Measurements from ENCODE around the gene PABPN1. TPM values are rescaled to one million over a fixed set of nuclear protein-coding genes. Genes with fewer than 3 reads are reported as not detected.

The PABPN1 gene
- total RNA-seq, 1 experiment from 2014 or later = 126 TPM

Other genes with a start within 250 kb of the PABPN1 start
- gene ACIN1, start 226.3 kb upstream of the PABPN1 start, total RNA-seq (2014; rRNA removed; shearing (Covaris generic); ENCODE audit: low replicate concordance) = 125 and 159 TPM in 2 replicates
- 52.6 and 69.3 TPM in 2 replicates for gene C14orf119, start 226.0 kb upstream of the PABPN1 start, total RNA-seq (2014; rRNA removed; shearing (Covaris generic); ENCODE audit: low replicate concordance)
- not detected in 2 replicates for gene CIROP, start 216.5 kb upstream of the PABPN1 start, total RNA-seq (2014; rRNA removed; shearing (Covaris generic); ENCODE audit: low replicate concordance)
- 0.11 TPM in 1 of 2 replicates, not detected in the other for gene CEBPE, start 202.2 kb upstream of the PABPN1 start, total RNA-seq (2014; rRNA removed; shearing (Covaris generic); ENCODE audit: low replicate concordance)
- gene SLC7A8, start 137.8 kb upstream of the PABPN1 start, total RNA-seq (2014; rRNA removed; shearing (Covaris generic); ENCODE audit: low replicate concordance) = 0.79 TPM in 1 of 2 replicates, not detected in the other
- not detected in 2 replicates for gene RNF212B, start 83.5 kb upstream of the PABPN1 start, total RNA-seq (2014; rRNA removed; shearing (Covaris generic); ENCODE audit: low replicate concordance)
- gene HOMEZ, start 35.3 kb upstream of the PABPN1 start, total RNA-seq (2014; rRNA removed; shearing (Covaris generic); ENCODE audit: low replicate concordance) = 9.3 and 12.7 TPM in 2 replicates
- gene PPP1R3E, start 18.6 kb upstream of the PABPN1 start, total RNA-seq (2014; rRNA removed; shearing (Covaris generic); ENCODE audit: low replicate concordance) = 48.3 and 70.4 TPM in 2 replicates
- 15.1 and 18.3 TPM in 2 replicates for gene BCL2L2, start 14.6 kb upstream of the PABPN1 start, total RNA-seq (2014; rRNA removed; shearing (Covaris generic); ENCODE audit: low replicate concordance)
- gene SLC22A17, start 31.4 kb downstream of the PABPN1 start, total RNA-seq (2014; rRNA removed; shearing (Covaris generic); ENCODE audit: low replicate concordance) = not detected in 2 replicates
- not detected in 2 replicates for gene EFS, start 43.7 kb downstream of the PABPN1 start, total RNA-seq (2014; rRNA removed; shearing (Covaris generic); ENCODE audit: low replicate concordance)
- not detected in 2 replicates for gene IL25, start 51.4 kb downstream of the PABPN1 start, total RNA-seq (2014; rRNA removed; shearing (Covaris generic); ENCODE audit: low replicate concordance)
- gene CMTM5, start 55.6 kb downstream of the PABPN1 start, total RNA-seq (2014; rRNA removed; shearing (Covaris generic); ENCODE audit: low replicate concordance) = not detected in 2 replicates
- not detected in 2 replicates for gene MYH6, start 86.8 kb downstream of the PABPN1 start, total RNA-seq (2014; rRNA removed; shearing (Covaris generic); ENCODE audit: low replicate concordance)
- not detected in 2 replicates for gene MYH7, start 114.2 kb downstream of the PABPN1 start, total RNA-seq (2014; rRNA removed; shearing (Covaris generic); ENCODE audit: low replicate concordance)
- 77.5 and 82.2 TPM in 2 replicates for gene NGDN, start 148.2 kb downstream of the PABPN1 start, total RNA-seq (2014; rRNA removed; shearing (Covaris generic); ENCODE audit: low replicate concordance)
- 0.07 and 0.32 TPM in 2 replicates for gene ZFHX2, start 230.3 kb downstream of the PABPN1 start, total RNA-seq (2014; rRNA removed; shearing (Covaris generic); ENCODE audit: low replicate concordance)
- gene THTPA, start 234.8 kb downstream of the PABPN1 start, total RNA-seq (2014; rRNA removed; shearing (Covaris generic); ENCODE audit: low replicate concordance) = 16.2 and 57.5 TPM in 2 replicates
- 207 and 248 TPM in 2 replicates for gene AP1G2, start 246.3 kb downstream of the PABPN1 start, total RNA-seq (2014; rRNA removed; shearing (Covaris generic); ENCODE audit: low replicate concordance)